A549 (cell line): ENCODE measurements around the gene ZBTB4. TPM values are rescaled to one million over a fixed set of nuclear protein-coding genes. Genes with fewer than 3 reads are reported as not detected.

Source experiments
- ATAC-seq, 2 experiments: fragments of 200-7000 bp in 1 of 2; fragments of >200 bp in 1 of 2; cut with Nextera tagmentation in 1 of 2; cut with Tn5 transposase in 1 of 2; 3 replicates each; pipeline versions ENCODE4 v1.8.0 to v1.9.1; 2018 to 2020; ENCODE audit warnings: mild to moderate bottlenecking in 1 of 2, moderate library complexity in 1 of 2
- CTCF ChIA-PET: fragments of 300-600 bp; sonication (Branson Sonifier 250); formaldehyde crosslinking; extraction: SDS; loops from one replicate; lab custom pipeline; 2021; ENCODE audit warnings: antibody characterized with exemption, inconsistent platforms; lab: Yijun Ruan, JAX
- POLR2A ChIA-PET: fragments of 350-600 bp; formaldehyde crosslinking; extraction: SDS; loops from one replicate; lab custom pipeline; 2021; ENCODE audit warnings: antibody characterized with exemption, inconsistent platforms; lab: Yijun Ruan, JAX
- DNase-seq, 2 experiments: peaks; one replicate each; pipeline versions ENCODE4 v3.0.0 to v3.0.0-alpha.2; 2011 to 2016; ENCODE audit warnings: low read depth in 1 of 2, low spot score in 1 of 2
- FAIRE-seq: peaks from 2 replicates; lab custom pipeline; 2011; peaks lifted over from hg19 to GRCh38; lab: Jason Lieb, UNC
- H3K27ac ChIP-seq, 2 experiments: fragments of >200 bp; sonication (Bioruptor Twin); formaldehyde crosslinking; 3 replicates each; pipeline ENCODE4 v1.5.1; 2016 to 2017
- H3K4me1 ChIP-seq: fragments of >200 bp; sonication (Bioruptor Twin); formaldehyde crosslinking; 3 replicates; pipeline ENCODE4 v1.6.1; 2016
- H3K4me2 ChIP-seq: fragments of >200 bp; sonication (Bioruptor Twin); formaldehyde crosslinking; 3 replicates; pipeline ENCODE4 v1.6.1; 2016
- H3K4me3 ChIP-seq: fragments of >200 bp; sonication (Bioruptor Twin); formaldehyde crosslinking; 3 replicates; pipeline ENCODE4 v1.5.1; 2016
- H3K9me3 ChIP-seq: fragments of >200 bp; sonication (Bioruptor Twin); formaldehyde crosslinking; 3 replicates; pipeline ENCODE4 v1.6.1; 2016
- ATOH8 ChIP-seq: fragments of 250-450 bp; sonication (Bioruptor Pico); IDR thresholded peaks from 2 replicates; pipeline ENCODE4 v1.5.0; 2020; ENCODE audit warnings: low read depth, mild to moderate bottlenecking, moderate library complexity
- CEBPB ChIP-seq, 2 experiments: fragments of >200 bp in 1 of 2; sonication (Bioruptor Twin) in 1 of 2; formaldehyde crosslinking in 1 of 2; IDR thresholded peaks; 2 replicates each; pipeline ENCODE4 v1.6.1; 2012 to 2016
- CTCF ChIP-seq: fragments of >200 bp; sonication (Bioruptor Twin); formaldehyde crosslinking; IDR thresholded peaks from 3 replicates; pipeline ENCODE4 v1.5.1; 2016
- EHF ChIP-seq: fragments of 250-450 bp; sonication (Bioruptor Pico); IDR thresholded peaks from 2 replicates; pipeline ENCODE4 v1.5.0; 2020; ENCODE audit warnings: mild to moderate bottlenecking
- EP300 ChIP-seq, 2 experiments: fragments of >200 bp; sonication (Bioruptor Twin); formaldehyde crosslinking; IDR thresholded peaks; 2 replicates in 1 of 2; 3 replicates in 1 of 2; pipeline ENCODE4 v1.6.1; 2016 to 2017
- HDAC2 ChIP-seq: fragments of 200-600 bp; sonication (generic); IDR thresholded peaks from 2 replicates; pipeline ENCODE4 v1.6.1; 2016
- HOXB13 ChIP-seq: fragments of 250-450 bp; sonication (Bioruptor Pico); IDR thresholded peaks from 2 replicates; pipeline ENCODE4 v1.5.0; 2020; ENCODE audit warnings: low read depth, mild to moderate bottlenecking, moderate library complexity
- HOXB5 ChIP-seq: fragments of 250-450 bp; sonication (Bioruptor Pico); IDR thresholded peaks from 2 replicates; pipeline ENCODE4 v1.5.0; 2020; ENCODE audit warnings: mild to moderate bottlenecking, moderate library complexity
- JUN ChIP-seq, 2 experiments: fragments of >200 bp; sonication (Bioruptor Twin); formaldehyde crosslinking; IDR thresholded peaks; 2 replicates in 1 of 2; 3 replicates in 1 of 2; pipeline ENCODE4 v1.6.1; 2016 to 2017
- MYC ChIP-seq: IDR thresholded peaks from 2 replicates; pipeline ENCODE4 v1.6.1; 2012; ENCODE audit warnings: mild to moderate bottlenecking, inconsistent platforms, low read length, improper control_type of control experiment, borderline replicate concordance
- NFE2L2 ChIP-seq: fragments of 150-350 bp; conservative IDR thresholded peaks from 2 replicates; pipeline ENCODE4 v1.6.1; 2014; ENCODE audit warnings: low read length
- PBX3 ChIP-seq: IDR thresholded peaks from 2 replicates; pipeline ENCODE4 v1.6.1; 2012
- RARB ChIP-seq: fragments of 250-450 bp; sonication (Bioruptor Pico); IDR thresholded peaks from 2 replicates; pipeline ENCODE4 v1.8.0; 2021; ENCODE audit warnings: mild to moderate bottlenecking, moderate library complexity
- REST ChIP-seq: fragments of 200-600 bp; sonication (generic); IDR thresholded peaks from 2 replicates; pipeline ENCODE4 v1.6.1; 2016; ENCODE audit warnings: antibody characterized with exemption, mild to moderate bottlenecking, moderate library complexity
- SMC3 ChIP-seq: fragments of >200 bp; sonication (Bioruptor Twin); formaldehyde crosslinking; IDR thresholded peaks from 3 replicates; pipeline ENCODE4 v1.6.1; 2018; ENCODE audit warnings: inconsistent platforms
- SREBF2 ChIP-seq: fragments of 450-650 bp; IDR thresholded peaks from 2 replicates; pipeline ENCODE4 v1.6.1; 2014; ENCODE audit warnings: mild to moderate bottlenecking, moderate library complexity
- ZFP36 ChIP-seq: fragments of 450-650 bp; IDR thresholded peaks from 2 replicates; pipeline ENCODE4 v1.6.1; 2014; ENCODE audit warnings: borderline replicate concordance; ENCODE audit not compliant: partially characterized antibody
- ZNF302 ChIP-seq: fragments of 250-450 bp; sonication (Bioruptor Pico); IDR thresholded peaks from 2 replicates; pipeline ENCODE4 v1.9.0; 2021; ENCODE audit warnings: inconsistent platforms, mild to moderate bottlenecking, moderate library complexity
- WGBS: methylation state at CpG from one replicate; pipeline ENCODE4 v1.1.6; 2017; ENCODE audit errors: missing lambda C conversion rate; 5-methylcytosine and 5-hydroxymethylcytosine counted together
- polyA plus RNA-seq, 4 experiments: library from polyadenylated mRNA; depleted of rRNA in 3 of 4; stranded (reverse); fragments of >200 nt; fragmentation: RNase III in 1 of 4; extraction: RNeasy Plus Mini Kit Qiagen cat#74134 plus additional on column Dnase treatment in 1 of 4; gene quantifications; 2 replicates in 3 of 4; 3 replicates in 1 of 4; pipeline ENCODE4 v1.2.3, GENCODE V29; 2011 to 2017
- TF ChIP-seq, protein P1 (sequence below): fragments of 150-350 bp; IDR thresholded peaks from 2 replicates; pipeline ENCODE4 v1.6.1; 2014; ENCODE audit warnings: low read depth, mild to moderate bottlenecking, low read length
- TF ChIP-seq, protein P2 (sequence below): fragments of 250-450 bp; sonication (Bioruptor Pico); IDR thresholded peaks from 2 replicates; pipeline ENCODE4 v1.5.0; 2021; ENCODE audit warnings: mild to moderate bottlenecking, moderate library complexity, borderline replicate concordance

The ZBTB4 gene
- polyA plus RNA-seq, 2 of the 4 experiments (the other 2 are of a cell fraction): 14.4 to 28.2 TPM

- FAIRE-seq (no peak), ATAC-seq (no peak), DNase-seq (no peak)
- H3K4me3 ChIP-seq: no peak overlapping the region
- no peaks in the 10 kb centered on the region for H3K4me1 ChIP-seq
- ChIA-PET CTCF (interaction anchor here (0.5 to 5.7 kb wide), 5 partner anchors 10 to 135 kb away, joined by 3 to 50 read pairs (median 5); partner anchors contain the start of genes TMEM102 and TMEM95), POLR2A (interaction anchor here (1.1 to 1.9 kb wide), 2 partner anchors 10 to 22 kb away, joined by 4 to 9 read pairs; partner anchors contain the start of genes TMEM102 and TMEM256)
- H3K4me2 ChIP-seq: no peak overlapping the region
- 74% methylated on average over 8 of the region's 8 CpGs for WGBS
- no peak overlapping the region for H3K27ac ChIP-seq
- TF ChIP-seq HDAC2 (no peak), CEBPB (IDR thresholded peaks at IDR 0.05) (no peak), JUN (IDR thresholded peaks at IDR 0.05) (no peak), SMC3 (no peak), HOXB5 (no peak), ZFP36 (no peak), MYC (no peak), ZNF302 (CRISPR knock-in tag) (no peak), EP300 (IDR thresholded peaks at IDR 0.05) (no peak), REST (no peak), SREBF2 (no peak), PBX3 (no peak), ATOH8 (no peak), NFE2L2 (no peak), RARB (CRISPR knock-in tag) (no peak)
- H3K9me3 ChIP-seq: no peaks in the 10 kb centered on the region
Measured at GRCh38 chr17:7425756-7426155, 53.7 kb downstream of the ZBTB4 start.

DNA sequence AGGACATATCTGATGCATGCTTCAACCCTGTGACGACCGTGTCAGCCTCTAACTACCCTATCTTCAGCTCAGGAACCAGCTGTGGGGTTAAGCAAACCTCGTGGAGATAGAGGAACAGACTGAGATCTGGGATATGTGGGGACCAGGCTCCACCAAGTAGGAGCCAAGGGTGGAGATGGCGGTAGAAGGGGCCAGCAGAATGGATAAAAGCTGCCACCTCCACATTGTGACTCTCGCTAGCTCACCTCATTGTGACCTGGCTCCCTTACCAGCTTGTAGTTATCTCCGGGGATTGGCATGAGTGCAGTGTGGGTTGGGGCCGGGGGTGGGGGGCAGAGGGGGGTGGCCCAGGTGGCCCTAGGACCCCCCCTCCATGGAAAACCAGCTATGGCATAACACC lies 54.1 kb downstream of the ZBTB4 start, which contains the start of gene SPEM2:
TSS of gene SPEM2 (plus strand) at position 301 of the 400 bp plus-strand sequence. CDS start at position 374, 73 bp downstream.
- Histone ChIP-seq H3K4me1 (no peaks in the 10 kb centered on the region), H3K27ac (no peak within 1 kb of the TSS), H3K9me3 (no peaks in the 10 kb centered on the region), H3K4me2 (no peak within 1 kb of the TSS), H3K4me3 (no peak within 1 kb of the TSS)
- DNase-seq (no peak), ATAC-seq (no peak), FAIRE-seq (no peak)
- TF ChIP-seq, protein P1, sequence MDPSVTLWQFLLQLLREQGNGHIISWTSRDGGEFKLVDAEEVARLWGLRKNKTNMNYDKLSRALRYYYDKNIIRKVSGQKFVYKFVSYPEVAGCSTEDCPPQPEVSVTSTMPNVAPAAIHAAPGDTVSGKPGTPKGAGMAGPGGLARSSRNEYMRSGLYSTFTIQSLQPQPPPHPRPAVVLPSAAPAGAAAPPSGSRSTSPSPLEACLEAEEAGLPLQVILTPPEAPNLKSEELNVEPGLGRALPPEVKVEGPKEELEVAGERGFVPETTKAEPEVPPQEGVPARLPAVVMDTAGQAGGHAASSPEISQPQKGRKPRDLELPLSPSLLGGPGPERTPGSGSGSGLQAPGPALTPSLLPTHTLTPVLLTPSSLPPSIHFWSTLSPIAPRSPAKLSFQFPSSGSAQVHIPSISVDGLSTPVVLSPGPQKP: no peak
- CTCF ChIA-PET: interaction anchor here (0.5 to 5.7 kb wide), 4 partner anchors 11 to 128 kb away, joined by 3 to 50 read pairs (median 8); partner anchors contain the start of genes TMEM102 and TMEM95
- 52% methylated on average over 6 of the region's 7 CpGs for WGBS
- POLR2A ChIA-PET: interaction anchor here (1.1 to 1.9 kb wide), 2 partner anchors 10 to 21 kb away, joined by 4 to 9 read pairs; partner anchors contain the start of genes TMEM102 and TMEM256

DNA sequence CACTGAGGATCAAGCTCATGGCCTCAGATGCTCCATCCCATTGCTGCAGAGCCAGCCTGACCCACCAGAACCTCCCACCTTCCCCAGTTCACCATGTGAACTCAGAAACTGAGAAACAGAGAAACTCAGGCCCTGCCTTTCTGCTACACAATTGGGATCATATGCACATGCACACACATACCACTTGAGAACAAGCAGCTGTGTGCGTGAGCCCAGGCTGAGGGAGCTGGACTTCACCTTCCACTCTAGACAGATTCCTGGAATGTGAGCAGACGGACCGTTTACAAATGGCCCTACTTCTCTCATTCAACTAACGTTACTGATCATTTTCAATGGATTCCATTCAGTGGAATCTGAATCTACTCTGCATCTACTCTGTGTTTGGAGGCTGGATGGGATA lies 55.8 kb downstream of the ZBTB4 start:
- FAIRE-seq (no peak), ATAC-seq (no peak), DNase-seq (no peak)
- ChIA-PET CTCF (interaction anchor here (0.9 to 5.7 kb wide), 7 partner anchors 9 to 68 kb away, joined by 3 to 50 read pairs (median 3); partner anchors contain the start of gene TMEM102), POLR2A (no interaction called here)
- Histone ChIP-seq H3K4me2 (no peak overlapping the region), H3K27ac (no peak overlapping the region), H3K9me3 (no peaks in the 10 kb centered on the region), H3K4me3 (no peak overlapping the region), H3K4me1 (no peaks in the 10 kb centered on the region)
- WGBS: 81% methylated on average over 4 of the region's 4 CpGs
- TF ChIP-seq, protein P2, sequence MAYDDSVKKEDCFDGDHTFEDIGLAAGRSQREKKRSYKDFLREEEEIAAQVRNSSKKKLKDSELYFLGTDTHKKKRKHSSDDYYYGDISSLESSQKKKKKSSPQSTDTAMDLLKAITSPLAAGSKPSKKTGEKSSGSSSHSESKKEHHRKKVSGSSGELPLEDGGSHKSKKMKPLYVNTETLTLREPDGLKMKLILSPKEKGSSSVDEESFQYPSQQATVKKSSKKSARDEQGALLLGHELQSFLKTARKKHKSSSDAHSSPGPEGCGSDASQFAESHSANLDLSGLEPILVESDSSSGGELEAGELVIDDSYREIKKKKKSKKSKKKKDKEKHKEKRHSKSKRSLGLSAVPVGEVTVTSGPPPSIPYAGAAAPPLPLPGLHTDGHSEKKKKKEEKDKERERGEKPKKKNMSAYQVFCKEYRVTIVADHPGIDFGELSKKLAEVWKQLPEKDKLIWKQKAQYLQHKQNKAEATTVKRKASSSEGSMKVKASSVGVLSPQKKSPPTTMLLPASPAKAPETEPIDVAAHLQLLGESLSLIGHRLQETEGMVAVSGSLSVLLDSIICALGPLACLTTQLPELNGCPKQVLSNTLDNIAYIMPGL (CRISPR knock-in tag): no peak
- TF ChIP-seq HOXB13 (no peak), EHF (CRISPR knock-in tag) (no peak), CTCF (no peak), CEBPB (IDR thresholded peaks at IDR 0.05) (no peak), PBX3 (no peak)
